ENCODE measurements around the gene DBF4B.
"Not testable (repeated sequence)": the region's sequence is repeated elsewhere in the genome, so short reads cannot be mapped to it uniquely, and the experiment has no call there.

Gene DBF4B

GRCh38 chr17:44749980-44750318 lies 41.5 kb downstream of the DBF4B start:
- FAIRE-seq (no peak), DNase-seq (ENCODE audit: insufficient read length, low spot score) (no peak)
- TF ChIP-seq POU2F2 (IDR thresholded peaks at IDR 0.05; ENCODE audit: low read depth, low read length), result no peak
- no peak for TF ChIP-seq POLR2A (IDR thresholded peaks at IDR 0.05; ENCODE audit: low read depth, low read length)
- TF ChIP-seq POLR2AphosphoS5 (IDR thresholded peaks at IDR 0.05; ENCODE audit: low read depth, low read length), result no peak
- no peak for TF ChIP-seq TAF1 (IDR thresholded peaks at IDR 0.05; ENCODE audit: low read depth, low read length)
- TF ChIP-seq SPI1 (IDR thresholded peaks at IDR 0.05; ENCODE audit: low read depth, low read length), result no peak
- no peak for TF ChIP-seq PAX5 (IDR thresholded peaks at IDR 0.05; ENCODE audit: insufficient read depth, low read length, severe bottlenecking)

GRCh38 chr17:44751331-44751730 lies 42.9 kb downstream of the DBF4B start:
- FAIRE-seq (no peak), DNase-seq (ENCODE audit: insufficient read length, low spot score) (no peak)
- TF ChIP-seq POU2F2 (IDR thresholded peaks at IDR 0.05; ENCODE audit: low read depth, low read length) (no peak), SPI1 (IDR thresholded peaks at IDR 0.05; ENCODE audit: low read depth, low read length) (no peak), PAX5 (IDR thresholded peaks at IDR 0.05; ENCODE audit: insufficient read depth, low read length, severe bottlenecking) (no peak)

GRCh38 chr17:44751806-44752205 lies 43.3 kb downstream of the DBF4B start:
- TF ChIP-seq POLR2AphosphoS5 (IDR thresholded peaks at IDR 0.05; ENCODE audit: low read depth, low read length) (no peak), TAF1 (IDR thresholded peaks at IDR 0.05; ENCODE audit: low read depth, low read length) (no peak), PAX5 (IDR thresholded peaks at IDR 0.05; ENCODE audit: insufficient read depth, low read length, severe bottlenecking) (no peak)
- DNase-seq (ENCODE audit: insufficient read length, low spot score), result no peak
- no peak for FAIRE-seq

- TF ChIP-seq POLR2A (IDR thresholded peaks at IDR 0.05; ENCODE audit: low read depth, low read length) (no peak), POLR2AphosphoS5 (IDR thresholded peaks at IDR 0.05; ENCODE audit: low read depth, low read length) (no peak), TAF1 (IDR thresholded peaks at IDR 0.05; ENCODE audit: low read depth, low read length) (no peak), POU2F2 (IDR thresholded peaks at IDR 0.05; ENCODE audit: low read depth, low read length) (no peak), PAX5 (IDR thresholded peaks at IDR 0.05; ENCODE audit: insufficient read depth, low read length, severe bottlenecking) (no peak), SPI1 (IDR thresholded peaks at IDR 0.05; ENCODE audit: low read depth, low read length) (no peak)
- FAIRE-seq (no peak), DNase-seq (ENCODE audit: insufficient read length, low spot score) (no peak)
These were observed 44.7 kb downstream of the DBF4B start for GRCh38 chr17:44752953-44753861.

GRCh38 chr17:44754276-44754675 lies 45.8 kb downstream of the DBF4B start:
- DNase-seq (ENCODE audit: insufficient read length, low spot score) (no peak), FAIRE-seq (no peak)
- TF ChIP-seq POU2F2 (IDR thresholded peaks at IDR 0.05; ENCODE audit: low read depth, low read length) (no peak), POLR2AphosphoS5 (IDR thresholded peaks at IDR 0.05; ENCODE audit: low read depth, low read length) (no peak), POLR2A (IDR thresholded peaks at IDR 0.05; ENCODE audit: low read depth, low read length) (no peak), SPI1 (IDR thresholded peaks at IDR 0.05; ENCODE audit: low read depth, low read length) (no peak), TAF1 (IDR thresholded peaks at IDR 0.05; ENCODE audit: low read depth, low read length) (no peak), PAX5 (IDR thresholded peaks at IDR 0.05; ENCODE audit: insufficient read depth, low read length, severe bottlenecking) (no peak)

- not testable (repeated sequence) for DNase-seq (ENCODE audit: insufficient read length, low spot score); FAIRE-seq
These were observed 46.7 kb downstream of the DBF4B start for GRCh38 chr17:44755180-44755579.

GRCh38 chr17:44757045-44757917 lies 48.8 kb downstream of the DBF4B start:
- FAIRE-seq, result no peak
- no peak for DNase-seq (ENCODE audit: insufficient read length, low spot score)
- TF ChIP-seq POLR2A (IDR thresholded peaks at IDR 0.05; ENCODE audit: low read depth, low read length) (no peak), POLR2AphosphoS5 (IDR thresholded peaks at IDR 0.05; ENCODE audit: low read depth, low read length) (no peak), SPI1 (IDR thresholded peaks at IDR 0.05; ENCODE audit: low read depth, low read length) (no peak), POU2F2 (IDR thresholded peaks at IDR 0.05; ENCODE audit: low read depth, low read length) (no peak), TAF1 (IDR thresholded peaks at IDR 0.05; ENCODE audit: low read depth, low read length) (no peak), PAX5 (IDR thresholded peaks at IDR 0.05; ENCODE audit: insufficient read depth, low read length, severe bottlenecking) (no peak)

- no peak for FAIRE-seq
- DNase-seq (ENCODE audit: insufficient read length, low spot score), result no peak
- TF ChIP-seq PAX5 (IDR thresholded peaks at IDR 0.05; ENCODE audit: insufficient read depth, low read length, severe bottlenecking), result no peak
- TF ChIP-seq SPI1 (IDR thresholded peaks at IDR 0.05; ENCODE audit: low read depth, low read length), result no peak
- no peak for TF ChIP-seq POLR2AphosphoS5 (IDR thresholded peaks at IDR 0.05; ENCODE audit: low read depth, low read length)
- TF ChIP-seq POLR2A (IDR thresholded peaks at IDR 0.05; ENCODE audit: low read depth, low read length), result no peak
- no peak for TF ChIP-seq TAF1 (IDR thresholded peaks at IDR 0.05; ENCODE audit: low read depth, low read length)
- TF ChIP-seq POU2F2 (IDR thresholded peaks at IDR 0.05; ENCODE audit: low read depth, low read length), result no peak
These were observed 49.5 kb downstream of the DBF4B start for GRCh38 chr17:44757918-44758413.

GRCh38 chr17:44758414-44759085 lies 50.1 kb downstream of the DBF4B start, which contains the start of gene ADAM11:
TSS of gene ADAM11 (plus strand) at chr17:44758988. CDS start at chr17:44759200, 212 bp downstream.
- no peak for TF ChIP-seq POU2F2 (IDR thresholded peaks at IDR 0.05; ENCODE audit: low read depth, low read length)
- TF ChIP-seq TAF1 (IDR thresholded peaks at IDR 0.05; ENCODE audit: low read depth, low read length), result no peak
- no peak for TF ChIP-seq SPI1 (IDR thresholded peaks at IDR 0.05; ENCODE audit: low read depth, low read length)
- TF ChIP-seq POLR2AphosphoS5 (IDR thresholded peaks at IDR 0.05; ENCODE audit: low read depth, low read length), result no peak
- no peak for TF ChIP-seq PAX5 (IDR thresholded peaks at IDR 0.05; ENCODE audit: insufficient read depth, low read length, severe bottlenecking)
- no peak for TF ChIP-seq POLR2A (IDR thresholded peaks at IDR 0.05; ENCODE audit: low read depth, low read length)
- no peak for FAIRE-seq
- DNase-seq (ENCODE audit: insufficient read length, low spot score), result peak; percentile 53
